AG10803 (cell line): Measurements from ENCODE around the gene ERP27.

Experiments
- DNase-seq: peaks from one replicate; pipeline ENCODE4 v3.0.0; 2010; ENCODE audit warnings: low read depth
- H3K4me3 ChIP-seq: 2 replicates; pipeline ENCODE4 v1.5.1; 2011; ENCODE audit warnings: mild to moderate bottlenecking, low read length, control low read depth
- TF ChIP-seq, protein P1 (sequence below): conservative IDR thresholded peaks from 2 replicates; pipeline ENCODE4 v1.5.1; 2011; ENCODE audit warnings: mild to moderate bottlenecking, low read length, control low read depth, inconsistent platforms

Gene ERP27

GRCh38 chr12:14950982-14951746 is 12.8 kb upstream of the ERP27 start:
- TF ChIP-seq, protein P1, sequence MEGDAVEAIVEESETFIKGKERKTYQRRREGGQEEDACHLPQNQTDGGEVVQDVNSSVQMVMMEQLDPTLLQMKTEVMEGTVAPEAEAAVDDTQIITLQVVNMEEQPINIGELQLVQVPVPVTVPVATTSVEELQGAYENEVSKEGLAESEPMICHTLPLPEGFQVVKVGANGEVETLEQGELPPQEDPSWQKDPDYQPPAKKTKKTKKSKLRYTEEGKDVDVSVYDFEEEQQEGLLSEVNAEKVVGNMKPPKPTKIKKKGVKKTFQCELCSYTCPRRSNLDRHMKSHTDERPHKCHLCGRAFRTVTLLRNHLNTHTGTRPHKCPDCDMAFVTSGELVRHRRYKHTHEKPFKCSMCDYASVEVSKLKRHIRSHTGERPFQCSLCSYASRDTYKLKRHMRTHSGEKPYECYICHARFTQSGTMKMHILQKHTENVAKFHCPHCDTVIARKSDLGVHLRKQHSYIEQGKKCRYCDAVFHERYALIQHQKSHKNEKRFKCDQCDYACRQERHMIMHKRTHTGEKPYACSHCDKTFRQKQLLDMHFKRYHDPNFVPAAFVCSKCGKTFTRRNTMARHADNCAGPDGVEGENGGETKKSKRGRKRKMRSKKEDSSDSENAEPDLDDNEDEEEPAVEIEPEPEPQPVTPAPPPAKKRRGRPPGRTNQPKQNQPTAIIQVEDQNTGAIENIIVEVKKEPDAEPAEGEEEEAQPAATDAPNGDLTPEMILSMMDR = no peak

GRCh38 chr12:14950421-14950820 is 12.1 kb upstream of the ERP27 start:
- no peak overlapping the region for H3K4me3 ChIP-seq
- no peak for DNase-seq
- TF ChIP-seq, protein P1 = no peak

More at GRCh38 chr12:14950982-14951746, 12.8 kb upstream of the ERP27 start:
- H3K4me3 ChIP-seq = no peak overlapping the region
- no peak for DNase-seq

DNA sequence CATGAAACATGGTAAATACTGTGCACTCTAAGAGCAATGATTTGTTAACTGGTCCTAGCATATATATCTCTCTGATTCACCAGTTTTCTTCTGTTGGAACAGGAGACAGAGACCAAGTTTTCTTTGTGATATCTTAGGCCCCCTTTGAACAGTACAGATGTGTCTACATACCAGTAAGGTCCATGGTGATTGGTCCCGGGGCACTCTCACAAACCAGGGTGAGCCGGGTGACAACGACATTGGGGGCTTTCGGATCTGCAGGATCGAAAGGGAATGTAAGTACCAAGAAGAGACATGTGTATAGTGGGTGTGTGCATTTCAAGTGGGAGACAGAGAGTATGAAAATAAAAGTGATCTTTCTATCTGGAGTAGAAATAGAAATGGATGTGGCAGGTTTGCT is 11.3 kb upstream of the ERP27 start:
- TF ChIP-seq, protein P1 = no peak
- H3K4me3 ChIP-seq = no peak overlapping the region
- DNase-seq = no peak

DNA sequence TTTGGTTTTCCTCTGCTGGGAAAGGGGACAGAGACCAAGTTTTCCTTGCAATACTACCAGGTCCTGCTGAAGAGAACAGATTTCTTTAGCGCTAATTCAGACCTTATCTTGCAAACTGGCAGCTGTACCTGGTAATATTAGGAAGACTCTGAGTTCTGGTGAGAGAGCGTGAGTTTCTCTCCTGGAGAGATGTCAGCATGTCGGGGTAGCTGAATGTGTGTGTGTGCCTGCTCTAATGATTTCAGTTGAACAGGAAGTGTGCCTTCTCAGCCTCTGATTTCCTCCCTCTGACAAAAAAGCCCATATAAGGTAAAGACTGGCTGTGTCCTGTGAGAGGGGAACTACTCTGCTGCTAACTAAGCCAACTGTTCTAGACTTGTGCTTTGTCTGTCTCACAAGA is 10.3 kb upstream of the ERP27 start:
- no peak overlapping the region for H3K4me3 ChIP-seq
- peak; percentile 82 for DNase-seq
- TF ChIP-seq, protein P1 = no peak

GRCh38 chr12:14946861-14947260 is 8.5 kb upstream of the ERP27 start:
- TF ChIP-seq, protein P1 = no peak
- no peak overlapping the region for H3K4me3 ChIP-seq
- DNase-seq = no peak

DNA sequence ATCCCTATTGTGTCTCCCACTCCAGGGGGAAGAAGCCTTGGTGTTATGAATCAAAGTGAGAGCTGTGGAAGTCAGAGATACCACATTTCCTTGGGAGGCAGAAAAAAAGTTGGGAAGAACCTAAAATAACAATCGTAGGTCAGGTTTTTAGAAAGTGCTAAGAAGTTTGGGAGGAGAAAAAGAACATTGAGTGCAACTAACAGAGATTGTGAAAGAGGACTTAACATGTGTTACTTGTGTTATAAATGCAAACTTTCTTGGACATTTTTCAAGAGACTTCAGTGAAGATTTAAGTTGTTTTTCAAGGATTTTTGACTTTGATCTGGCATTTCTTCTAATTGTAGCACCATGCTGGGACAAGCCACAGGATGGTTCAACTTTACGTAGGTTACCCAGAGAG is 7.8 kb upstream of the ERP27 start:
- TF ChIP-seq, protein P1 = no peak
- DNase-seq = no peak
- no peak overlapping the region for H3K4me3 ChIP-seq

DNA sequence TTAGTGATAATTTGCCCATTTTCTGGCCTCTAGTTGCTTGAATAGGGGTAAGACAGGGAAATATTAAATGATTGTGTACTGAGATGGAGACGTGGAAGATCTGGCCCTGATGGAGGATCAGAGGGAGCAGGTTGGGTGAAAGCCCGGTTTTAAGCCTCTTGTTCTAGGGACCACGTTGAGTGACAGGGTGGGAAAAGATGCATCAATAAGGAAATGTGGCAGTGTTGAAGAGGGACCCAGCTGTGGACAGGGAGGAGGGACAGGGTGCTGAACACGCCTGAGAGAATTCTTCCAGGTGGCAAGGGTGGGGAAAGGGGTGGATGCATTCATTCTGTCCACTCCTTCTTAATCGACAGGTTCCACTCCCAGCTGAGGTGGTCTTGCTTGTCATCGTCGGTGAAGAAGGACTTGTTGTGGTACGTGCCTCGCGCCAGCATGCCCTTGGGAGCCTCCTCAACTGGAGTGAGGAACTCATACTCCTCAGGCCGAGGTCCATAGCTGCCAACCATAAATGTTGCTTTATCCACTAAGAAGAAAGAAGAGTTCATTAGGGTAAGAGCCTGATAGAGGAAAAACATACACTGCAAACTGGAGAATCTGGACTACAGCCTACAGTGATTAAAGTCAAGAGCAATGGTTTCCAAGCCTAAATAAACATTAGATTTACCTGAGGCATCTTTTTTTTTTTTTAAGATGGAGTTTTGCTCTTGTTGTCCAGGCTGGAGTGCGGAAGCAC is 4.0 kb upstream of the ERP27 start:
- TF ChIP-seq, protein P1 = no peak
- H3K4me3 ChIP-seq = no peak overlapping the region
- no peak for DNase-seq
